Neural crest cell (in vitro differentiated cells): Measurements from ENCODE around the gene ZNF652. TPM values are rescaled to one million over a fixed set of nuclear protein-coding genes. Genes with fewer than 3 reads are reported as not detected.

ENCODE experiments used
- DNase-seq: peaks from one replicate; pipeline ENCODE4 v3.0.0; 2021; ENCODE audit warnings: low read depth, mixed read lengths, low spot score
- H3K27ac Mint-ChIP-seq: one replicate; pipeline ENCODE4 v1.8.0; 2021; ENCODE audit warnings: mild to moderate bottlenecking, mixed read lengths; ENCODE audit not compliant: unreplicated experiment
- H3K27me3 Mint-ChIP-seq: 2 replicates; pipeline ENCODE4 v1.8.0; 2021; ENCODE audit warnings: low read depth, mild to moderate bottlenecking, mixed read lengths
- H3K36me3 Mint-ChIP-seq: 2 replicates; pipeline ENCODE4 v1.8.0; 2021; ENCODE audit warnings: low read depth, mild to moderate bottlenecking, mixed read lengths
- H3K4me1 Mint-ChIP-seq: 2 replicates; pipeline ENCODE4 v1.8.0; 2021; ENCODE audit warnings: mixed read lengths
- H3K4me3 Mint-ChIP-seq: one replicate; pipeline ENCODE4 v1.8.0; 2021; ENCODE audit warnings: mild to moderate bottlenecking, mixed read lengths
- H3K9me3 Mint-ChIP-seq: 2 replicates; pipeline ENCODE4 v1.8.0; 2021; ENCODE audit warnings: mixed read lengths
- CTCF ChIP-seq: fragments of 200-600 bp; sonication (generic); conservative IDR thresholded peaks from 2 replicates; pipeline ENCODE4 v1.5.0; 2021; ENCODE audit warnings: antibody characterized with exemption, mild to moderate bottlenecking
- total RNA-seq: library from RNA; stranded (reverse); gene quantifications from 2 replicates; pipeline ENCODE4 v1.2.1, GENCODE V29; 2021

Gene ZNF652
- total RNA-seq, 1 donor from 2014 or later = 42.1 TPM

GRCh38 chr17:49299996-49300395, 62.1 kb downstream of the ZNF652 start:
- H3K36me3 Mint-ChIP-seq = no peaks in the 10 kb centered on the region
- no peaks in the 10 kb centered on the region for H3K9me3 Mint-ChIP-seq
- no peaks in the 10 kb centered on the region for H3K27me3 Mint-ChIP-seq
- H3K4me1 Mint-ChIP-seq = no peaks in the 10 kb centered on the region
- no peak for TF ChIP-seq CTCF
- DNase-seq = no peak
- no peak overlapping the region for H3K27ac Mint-ChIP-seq
- H3K4me3 Mint-ChIP-seq = no peak overlapping the region

- Mint-ChIP-seq H3K36me3 (no peaks in the 10 kb centered on the region), H3K27ac (no peak overlapping the region), H3K27me3 (no peaks in the 10 kb centered on the region), H3K9me3 (no peaks in the 10 kb centered on the region), H3K4me1 (no peaks in the 10 kb centered on the region), H3K4me3 (no peak overlapping the region)
- no peak for DNase-seq
- TF ChIP-seq CTCF = no peak
Observed at GRCh38 chr17:49298371-49298976, 63.6 kb downstream of the ZNF652 start.

GRCh38 chr17:49297141-49297540, 64.9 kb downstream of the ZNF652 start:
- no peaks in the 10 kb centered on the region for H3K4me1 Mint-ChIP-seq
- no peaks in the 10 kb centered on the region for H3K9me3 Mint-ChIP-seq
- no peak overlapping the region for H3K27ac Mint-ChIP-seq
- no peak for DNase-seq
- H3K4me3 Mint-ChIP-seq = no peak overlapping the region
- H3K36me3 Mint-ChIP-seq = no peaks in the 10 kb centered on the region
- no peaks in the 10 kb centered on the region for H3K27me3 Mint-ChIP-seq
- no peak for TF ChIP-seq CTCF

- Mint-ChIP-seq H3K27ac (no peak overlapping the region), H3K36me3 (no peaks in the 10 kb centered on the region), H3K4me1 (peaks cover 4% of the 10 kb centered on the region), H3K27me3 (no peaks in the 10 kb centered on the region), H3K4me3 (no peak overlapping the region), H3K9me3 (no peaks in the 10 kb centered on the region)
- TF ChIP-seq CTCF = no peak
- no peak for DNase-seq
Observed at GRCh38 chr17:49294122-49294521, 67.9 kb downstream of the ZNF652 start.

- Mint-ChIP-seq H3K4me3 (no peak overlapping the region), H3K9me3 (no peaks in the 10 kb centered on the region), H3K4me1 (peaks cover 4% of the 10 kb centered on the region), H3K27ac (no peak overlapping the region), H3K27me3 (no peaks in the 10 kb centered on the region), H3K36me3 (no peaks in the 10 kb centered on the region)
- DNase-seq = no peak
- no peak for TF ChIP-seq CTCF
Observed at GRCh38 chr17:49292901-49293300, 69.1 kb downstream of the ZNF652 start.
